ENCODE data around the gene MARK3.

DNA sequence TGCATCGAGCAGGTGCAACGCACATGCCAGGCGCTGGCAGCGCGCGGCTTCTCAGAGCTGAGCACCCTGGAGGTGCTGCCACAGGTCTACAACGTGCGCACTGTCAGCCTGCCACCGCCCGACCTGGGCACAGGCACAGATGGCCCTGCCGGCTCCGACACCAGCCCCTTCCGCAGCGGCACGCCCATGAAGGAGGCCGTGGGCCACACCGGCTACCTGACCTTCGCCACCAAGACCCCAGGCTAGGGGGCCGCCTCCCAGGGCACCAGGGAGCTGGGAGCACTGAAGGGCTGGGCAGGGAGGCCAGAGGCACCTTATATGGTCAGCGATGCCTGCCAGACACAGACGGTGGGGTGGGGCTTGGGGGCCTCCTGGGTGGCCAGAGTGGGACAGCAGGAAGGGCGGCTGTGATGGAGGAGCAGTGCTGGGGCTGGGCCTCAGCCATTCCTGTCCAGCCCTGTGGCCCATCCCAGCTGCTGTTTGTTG, 149.4 kb downstream of the MARK3 start:
- TF ChIP-seq, protein P1, sequence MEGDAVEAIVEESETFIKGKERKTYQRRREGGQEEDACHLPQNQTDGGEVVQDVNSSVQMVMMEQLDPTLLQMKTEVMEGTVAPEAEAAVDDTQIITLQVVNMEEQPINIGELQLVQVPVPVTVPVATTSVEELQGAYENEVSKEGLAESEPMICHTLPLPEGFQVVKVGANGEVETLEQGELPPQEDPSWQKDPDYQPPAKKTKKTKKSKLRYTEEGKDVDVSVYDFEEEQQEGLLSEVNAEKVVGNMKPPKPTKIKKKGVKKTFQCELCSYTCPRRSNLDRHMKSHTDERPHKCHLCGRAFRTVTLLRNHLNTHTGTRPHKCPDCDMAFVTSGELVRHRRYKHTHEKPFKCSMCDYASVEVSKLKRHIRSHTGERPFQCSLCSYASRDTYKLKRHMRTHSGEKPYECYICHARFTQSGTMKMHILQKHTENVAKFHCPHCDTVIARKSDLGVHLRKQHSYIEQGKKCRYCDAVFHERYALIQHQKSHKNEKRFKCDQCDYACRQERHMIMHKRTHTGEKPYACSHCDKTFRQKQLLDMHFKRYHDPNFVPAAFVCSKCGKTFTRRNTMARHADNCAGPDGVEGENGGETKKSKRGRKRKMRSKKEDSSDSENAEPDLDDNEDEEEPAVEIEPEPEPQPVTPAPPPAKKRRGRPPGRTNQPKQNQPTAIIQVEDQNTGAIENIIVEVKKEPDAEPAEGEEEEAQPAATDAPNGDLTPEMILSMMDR (IDR thresholded peaks at IDR 0.05): no peak
- TF ChIP-seq POLR2A (IDR thresholded peaks at IDR 0.05): no peak
